SJSA1 (cell line): ENCODE results near the gene IL15RA. TPM values are rescaled to one million over a fixed set of nuclear protein-coding genes. Genes with fewer than 3 reads are reported as not detected.

Source experiments
- DNase-seq, 2 experiments: peaks; one replicate each; pipeline ENCODE4 v3.0.0-alpha.2; 2015 to 2020; ENCODE audit warnings: low spot score in 2 of 2, low read depth in 1 of 2
- H3K27ac ChIP-seq: fragments of 250-450 bp; sonication (Bioruptor Pico); 2 replicates; pipeline ENCODE4 v1.5.1; 2020; ENCODE audit warnings: mild to moderate bottlenecking, moderate library complexity
- H3K27me3 ChIP-seq: fragments of 250-450 bp; sonication (Bioruptor Pico); replicated peaks from 2 replicates; pipeline ENCODE4 v1.5.1; 2020; ENCODE audit warnings: mild to moderate bottlenecking, moderate library complexity
- H3K36me3 ChIP-seq: fragments of 250-450 bp; sonication (Bioruptor Pico); 2 replicates; pipeline ENCODE4 v1.5.1; 2020; ENCODE audit warnings: mild to moderate bottlenecking
- H3K4me1 ChIP-seq: fragments of 250-450 bp; sonication (Bioruptor Pico); replicated peaks from 2 replicates; pipeline ENCODE4 v1.6.1; 2021; ENCODE audit warnings: mild to moderate bottlenecking
- H3K4me3 ChIP-seq: fragments of 250-450 bp; sonication (Bioruptor Pico); 2 replicates; pipeline ENCODE4 v1.5.1; 2020; ENCODE audit warnings: mild to moderate bottlenecking
- H3K9me3 ChIP-seq: fragments of 250-450 bp; sonication (Bioruptor Pico); replicated peaks from 2 replicates; pipeline ENCODE4 v1.5.1; 2020; ENCODE audit warnings: mild to moderate bottlenecking
- total RNA-seq: library from RNA; depleted of rRNA; stranded (reverse); fragments of >200 nt; shearing (Covaris generic); gene quantifications from 2 replicates; pipeline ENCODE4 v1.2.3, GENCODE V29; 2014; rRNA removed

Gene IL15RA
- total RNA-seq, 1 experiment from 2014 or later: 1.1 TPM

DNA sequence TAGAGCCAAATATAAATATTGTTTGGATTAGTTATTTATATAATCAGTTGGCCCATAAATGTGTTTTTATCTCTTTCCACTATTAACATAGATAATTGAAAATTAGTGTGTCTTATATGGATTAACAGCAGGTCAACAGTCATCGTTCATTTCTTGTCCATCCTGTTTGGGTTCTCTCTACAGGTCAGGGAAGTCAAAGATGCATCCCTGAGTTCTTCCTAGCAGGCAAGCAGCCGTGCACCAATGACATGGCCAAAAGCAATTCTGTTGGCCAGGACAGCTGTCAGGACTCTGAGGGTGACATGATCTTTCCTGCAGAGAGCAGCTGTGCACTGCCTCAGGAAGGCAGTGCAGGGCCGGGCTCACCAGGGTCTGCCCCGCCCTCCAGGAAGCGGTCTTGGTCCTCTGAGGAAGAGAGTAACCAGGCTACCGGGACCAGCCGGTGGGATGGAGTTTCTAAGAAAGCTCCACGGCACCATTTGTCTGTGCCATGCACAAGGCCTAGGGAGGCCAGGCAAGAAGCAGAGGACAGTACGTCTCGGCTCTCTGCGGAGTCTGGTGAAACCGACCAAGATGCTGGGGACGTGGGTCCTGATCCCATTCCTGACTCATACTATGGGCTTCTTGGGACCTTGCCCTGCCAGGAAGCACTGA is 71.4 kb downstream of the IL15RA start:
- DNase-seq: no peak
- Histone ChIP-seq H3K27ac (no peak overlapping the region), H3K4me1 (no peaks in the 10 kb centered on the region), H3K9me3 (no peaks in the 10 kb centered on the region), H3K27me3 (no peaks in the 10 kb centered on the region), H3K36me3 (peaks cover 45% of the 10 kb centered on the region), H3K4me3 (no peak overlapping the region)

GRCh38 chr10:5904227-5904626 is 73.1 kb downstream of the IL15RA start:
- DNase-seq: no peak
- no peak overlapping the region for H3K27ac ChIP-seq

DNA sequence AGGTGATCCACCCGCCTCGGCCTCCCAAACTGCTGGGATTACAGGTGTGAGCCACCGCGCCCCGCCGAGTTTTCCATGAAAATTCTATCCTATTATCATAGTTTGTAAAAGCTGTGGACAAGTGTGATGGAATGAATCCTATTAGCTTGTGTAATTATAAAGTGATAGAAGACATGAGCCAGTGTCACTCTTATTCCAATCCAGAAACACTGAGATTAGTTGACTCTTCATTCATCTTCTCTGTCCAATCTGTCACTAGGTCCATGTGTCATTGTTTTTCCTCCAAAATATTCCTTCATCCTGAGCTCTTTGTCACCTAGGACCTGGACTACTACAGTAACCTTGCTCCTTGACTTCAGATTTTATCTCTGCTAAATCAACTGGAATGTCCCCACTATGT is 73.8 kb downstream of the IL15RA start:
- DNase-seq: no peak

More at GRCh38 chr10:5904227-5904626, 73.1 kb downstream of the IL15RA start:
- H3K36me3 ChIP-seq: peaks cover 28% of the 10 kb centered on the region
- no peak overlapping the region for H3K4me3 ChIP-seq
- no peaks in the 10 kb centered on the region for H3K9me3 ChIP-seq
- H3K27me3 ChIP-seq: no peaks in the 10 kb centered on the region
- H3K4me1 ChIP-seq: no peaks in the 10 kb centered on the region

DNA sequence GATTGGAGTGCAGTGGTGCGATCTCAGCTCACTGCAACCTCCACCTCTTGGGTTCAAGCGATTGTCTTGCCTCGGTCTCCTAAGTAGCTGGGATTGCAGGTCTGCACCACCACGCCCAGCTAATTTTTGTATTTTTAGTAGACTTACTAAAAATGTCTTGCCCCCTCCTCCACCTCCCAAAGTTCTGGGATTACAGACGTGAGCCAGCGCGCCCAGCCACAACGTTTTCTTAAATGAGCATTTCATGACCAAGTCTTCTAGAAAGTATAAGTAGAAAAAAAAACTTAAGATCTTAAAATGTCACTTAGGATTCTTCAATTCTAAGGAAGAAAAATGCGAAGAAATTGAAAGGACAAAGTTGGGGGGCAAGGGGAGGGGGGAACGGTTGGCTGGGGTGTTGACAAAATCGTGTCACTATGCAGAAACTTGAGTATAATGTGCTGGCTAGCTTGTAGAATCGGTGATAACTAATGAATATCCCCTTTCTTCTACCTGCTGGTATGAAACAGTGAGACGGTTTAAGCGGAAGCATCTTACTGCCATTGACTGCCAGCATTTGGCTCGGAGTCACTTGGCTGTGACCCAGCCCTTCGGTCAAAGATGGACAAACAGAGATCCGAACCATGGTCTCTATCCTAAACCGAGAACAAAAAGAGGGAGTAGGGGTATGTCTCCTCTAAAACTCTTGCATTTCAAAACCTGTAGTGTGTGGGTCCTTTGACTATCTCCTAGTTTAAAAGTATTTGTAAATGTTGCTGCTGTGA is 74.7 kb downstream of the IL15RA start:
- Histone ChIP-seq H3K27me3 (no peaks in the 10 kb centered on the region), H3K27ac (no peak overlapping the region), H3K9me3 (no peaks in the 10 kb centered on the region), H3K4me1 (no peaks in the 10 kb centered on the region), H3K4me3 (no peak overlapping the region), H3K36me3 (peaks cover 19% of the 10 kb centered on the region)
- no peak for DNase-seq

More for the DNA sequence above, 73.8 kb downstream of the IL15RA start:
- Histone ChIP-seq H3K9me3 (no peaks in the 10 kb centered on the region), H3K4me3 (no peak overlapping the region), H3K4me1 (no peaks in the 10 kb centered on the region), H3K36me3 (peaks cover 21% of the 10 kb centered on the region), H3K27me3 (no peaks in the 10 kb centered on the region), H3K27ac (no peak overlapping the region)

Other genes starting within 250 kb of the IL15RA start
- 444 and 452 TPM in 2 replicates for gene GDI2, start 164.1 kb downstream of the IL15RA start, total RNA-seq
- gene ANKRD16, start 87.7 kb downstream of the IL15RA start, total RNA-seq: 3.5 and 7.7 TPM in 2 replicates
- gene FBH1, start 87.3 kb downstream of the IL15RA start, total RNA-seq: 59.3 and 93.3 TPM in 2 replicates
- 4.6 TPM in 1 of 2 replicates, not detected in the other for gene IL2RA, start 84.8 kb upstream of the IL15RA start, total RNA-seq
- 39.7 and 54.1 TPM in 2 replicates for gene RBM17, start 111.5 kb upstream of the IL15RA start, total RNA-seq
- 15.6 and 21.8 TPM in 2 replicates for gene PFKFB3, start 225.4 kb upstream of the IL15RA start, total RNA-seq